Panc1 (cell line): Measurements from ENCODE around the gene HVCN1. TPM values are rescaled to one million over a fixed set of nuclear protein-coding genes. Genes with fewer than 3 reads are reported as not detected.

Experiments
- ATAC-seq: fragments of 200-7000 bp; cut with Tn5 transposase; 2 replicates; pipeline ENCODE4 v1.9.1; 2020; ENCODE audit warnings: mild to moderate bottlenecking, moderate library complexity
- BruUV-seq: library from RNA; stranded (reverse); fragments of 400-500 nt; replicated peaks from 2 replicates; lab custom pipeline; 2021; lab: Mats Ljungman, UMichigan
- CTCF ChIA-PET: fragments of 300-600 bp; sonication (Branson Sonifier 250); formaldehyde crosslinking; loops from one replicate; lab custom pipeline; 2022; ENCODE audit warnings: antibody characterized with exemption; lab: Charles Lee
- POLR2A ChIA-PET: fragments of 300-600 bp; sonication (Branson Sonifier 250); formaldehyde crosslinking; loops from one replicate; lab custom pipeline; 2022; ENCODE audit warnings: antibody characterized with exemption; lab: Charles Lee
- DNase-seq: peaks from one replicate; pipeline ENCODE4 v3.0.0-alpha.2; 2010; ENCODE audit warnings: low read depth, low spot score
- H3K27ac ChIP-seq: 2 replicates; pipeline ENCODE4 v1.5.1; 2011; ENCODE audit warnings: mild to moderate bottlenecking, low read length, inconsistent platforms
- H3K27me3 ChIP-seq: fragments of 200-500 bp; sonication (Bioruptor generic); 2 replicates; pipeline ENCODE4 v1.6.0; 2014; ENCODE audit warnings: low read length, inconsistent platforms; ENCODE audit not compliant: control insufficient read depth, insufficient read depth
- H3K36me3 ChIP-seq: fragments of 200-500 bp; sonication (Bioruptor generic); 2 replicates; pipeline ENCODE4 v1.5.1; 2014; ENCODE audit warnings: inconsistent platforms, mild to moderate bottlenecking, low read length, moderate library complexity; ENCODE audit not compliant: control insufficient read depth, insufficient read depth
- H3K4me1 ChIP-seq: 2 replicates; pipeline ENCODE4 v1.5.1; 2011; ENCODE audit warnings: inconsistent platforms, mild to moderate bottlenecking, low read length, moderate library complexity; ENCODE audit not compliant: control insufficient read depth, insufficient read depth
- H3K4me3 ChIP-seq, 2 experiments: 2 replicates each; pipeline ENCODE4 v1.5.1; 2011 to 2012; ENCODE audit warnings: low read depth in 2 of 2, low read length in 2 of 2, mild to moderate bottlenecking in 2 of 2, inconsistent platforms in 1 of 2, moderate library complexity in 1 of 2
- H3K9me3 ChIP-seq: fragments of 200-500 bp; sonication (Bioruptor generic); 2 replicates; pipeline ENCODE4 v1.5.1; 2014; ENCODE audit warnings: low read depth, mild to moderate bottlenecking, inconsistent platforms, low read length, moderate library complexity; ENCODE audit not compliant: control insufficient read depth, insufficient read depth
- CTCF ChIP-seq: fragments of 450-650 bp; IDR thresholded peaks from 2 replicates; pipeline ENCODE4 v1.5.1; 2017; ENCODE audit warnings: mild to moderate bottlenecking
- POLR2AphosphoS5 ChIP-seq: IDR thresholded peaks from 2 replicates; pipeline ENCODE4 v1.6.1; 2012; ENCODE audit warnings: mild to moderate bottlenecking, low read depth, low read length, moderate library complexity
- REST ChIP-seq, 2 experiments: IDR thresholded peaks; 2 replicates each; pipeline ENCODE4 v1.6.1; 2011 to 2012; ENCODE audit warnings: low read depth in 2 of 2, control low read depth in 1 of 2, low read length in 1 of 2, mild to moderate bottlenecking in 1 of 2, moderate library complexity in 1 of 2; ENCODE audit not compliant: insufficient read depth in 1 of 2
- SIN3A ChIP-seq: IDR thresholded peaks from 2 replicates; pipeline ENCODE4 v1.6.1; 2012; ENCODE audit warnings: low read depth, mild to moderate bottlenecking, low read length, moderate library complexity, borderline replicate concordance; ENCODE audit not compliant: insufficient read depth
- TCF7L2 ChIP-seq: IDR thresholded peaks from 2 replicates; pipeline ENCODE4 v1.6.1; 2011; ENCODE audit warnings: mild to moderate bottlenecking, low read depth, low read length, inconsistent platforms
- in situ Hi-C: cut with HindIII; loops from 2 replicates; pipeline ENCODE4 v1.10.0; 2016; ENCODE audit warnings: low sequenced_read_pairs, low pct_unique_long_range_greater_than_20kb
- intact Hi-C: fragments of 100-400 bp; cut with micrococcal nuclease; formaldehyde crosslinking; loops from one replicate; pipeline ENCODE4 v1.10.0; 2022; ENCODE audit not compliant: unreplicated experiment
- total RNA-seq: library from RNA; stranded (reverse); gene quantifications from one replicate; pipeline ENCODE4 v1.2.1, GENCODE V29; 2021; ENCODE audit not compliant: unreplicated experiment

HVCN1 gene
- total RNA-seq, 1 experiment from 2014 or later: 0.87 TPM

GRCh38 chr12:110679201-110679600 is 9.7 kb downstream of the HVCN1 start:
- TF ChIP-seq POLR2AphosphoS5 (no peak), TCF7L2 (no peak), REST (IDR thresholded peaks at IDR 0.05; ENCODE audit: insufficient read depth in 1 of 2, low read depth in 2 of 2, low read length in 1 of 2) (no peak), CTCF (no peak), SIN3A (no peak)
- Histone ChIP-seq H3K36me3 (no peaks in the 10 kb centered on the region), H3K27me3 (no peaks in the 10 kb centered on the region), H3K4me1 (no peaks in the 10 kb centered on the region), H3K27ac (no peak overlapping the region), H3K4me3 (no peak overlapping the region), H3K9me3 (no peaks in the 10 kb centered on the region)
- POLR2A ChIA-PET: interaction anchor here (0.6 kb wide), 1 partner anchor 1240 kb away, joined by 3 read pairs; no protein-coding TSS in a partner anchor
- CTCF ChIA-PET: no interaction called here
- DNase-seq (no peak), ATAC-seq (no peak)
- in situ Hi-C loops (no loop called here), intact Hi-C loops (no loop called here)
- no TSS peak for BruUV-seq

GRCh38 chr12:110677982-110678381 is 10.9 kb downstream of the HVCN1 start:
- POLR2A ChIA-PET: no interaction called here
- TF ChIP-seq POLR2AphosphoS5: no peak
- in situ Hi-C loops (no loop called here), intact Hi-C loops (no loop called here)
- Histone ChIP-seq H3K27ac (no peak overlapping the region), H3K9me3 (no peaks in the 10 kb centered on the region), H3K27me3 (no peaks in the 10 kb centered on the region), H3K4me1 (no peaks in the 10 kb centered on the region), H3K36me3 (no peaks in the 10 kb centered on the region), H3K4me3 (no peak overlapping the region)
- DNase-seq: no peak
- ATAC-seq: no peak
- BruUV-seq: no TSS peak
- CTCF ChIA-PET: no interaction called here

- H3K27ac ChIP-seq: no peak overlapping the region
- no peaks in the 10 kb centered on the region for H3K36me3 ChIP-seq
- BruUV-seq: no TSS peak
- no peaks in the 10 kb centered on the region for H3K27me3 ChIP-seq
- intact Hi-C loops (no loop called here), in situ Hi-C loops (no loop called here)
- ATAC-seq (no peak), DNase-seq (no peak)
- ChIA-PET POLR2A (interaction anchor here (0.5 to 0.6 kb wide), 2 partner anchors 68 to 78 kb away, joined by 4 to 5 read pairs; no protein-coding TSS in a partner anchor), CTCF (no interaction called here)
- H3K9me3 ChIP-seq: no peaks in the 10 kb centered on the region
- H3K4me3 ChIP-seq: no peak overlapping the region
- H3K4me1 ChIP-seq: no peaks in the 10 kb centered on the region
- TF ChIP-seq TCF7L2: no peak
- no peak for TF ChIP-seq REST (IDR thresholded peaks at IDR 0.05; ENCODE audit: insufficient read depth in 1 of 2, low read depth in 2 of 2, low read length in 1 of 2)
- TF ChIP-seq SIN3A: no peak
- TF ChIP-seq CTCF: no peak
Observed at GRCh38 chr12:110677206-110677911, 11.6 kb downstream of the HVCN1 start.
